Measurements from ENCODE around the gene SNRK.

Gene SNRK

GRCh38 chr3:43268636-43269035, 17.7 kb upstream of the SNRK start:
- Histone ChIP-seq H3K4me3 (ENCODE audit: insufficient read depth in 1 of 2, low read depth in 1 of 2, low read length in 2 of 2) (no peak overlapping the region), H3K4me1 (ENCODE audit: control insufficient read depth, insufficient read depth, low read depth, low read length) (no peaks in the 10 kb centered on the region), H3K27me3 (ENCODE audit: control insufficient read depth in 1 of 2, insufficient read depth in 1 of 2, low read length in 2 of 2) (peaks cover 4 to 10% of the 10 kb centered on the region in 2 experiments), H3K9me3 (ENCODE audit: control insufficient read depth, low read length) (no peaks in the 10 kb centered on the region), H2BK5ac (ENCODE audit: low read depth, low read length, poor library complexity, severe bottlenecking) (no peak overlapping the region), H3K9ac (ENCODE audit: low read length) (no peak overlapping the region), H3K4me2 (ENCODE audit: low read length, poor library complexity, severe bottlenecking) (no peak overlapping the region), H3K23ac (ENCODE audit: low read length in 2 of 2) (no peak overlapping the region), H3K36me3 (ENCODE audit: control insufficient read depth in 1 of 2, insufficient read depth in 2 of 2, low read depth in 1 of 2, low read length in 2 of 2) (no peaks in the 10 kb centered on the region), H4K8ac (ENCODE audit: low read length) (no peak overlapping the region), H3K4ac (ENCODE audit: low read depth in 1 of 2, low read length in 2 of 2) (no peak overlapping the region), H2BK12ac (ENCODE audit: low read length in 2 of 2) (no peak overlapping the region), H4K91ac (ENCODE audit: low read length) (no peak overlapping the region), H3K14ac (ENCODE audit: low read length in 2 of 2) (no peak overlapping the region), H2AK5ac (ENCODE audit: low read length, severe bottlenecking) (no peak overlapping the region), H3K18ac (ENCODE audit: low read depth in 1 of 2, low read length in 2 of 2) (no peak overlapping the region), H2BK120ac (ENCODE audit: low read depth, low read length) (no peak overlapping the region), H3K27ac (ENCODE audit: low read length, poor library complexity, severe bottlenecking) (no peak overlapping the region), H2AFZ (ENCODE audit: low read depth, low read length) (no peak overlapping the region), H3K79me1 (replicated peaks; ENCODE audit: low read length, poor library complexity, severe bottlenecking) (no peaks in the 10 kb centered on the region), H2BK15ac (ENCODE audit: low read depth, poor library complexity, severe bottlenecking) (no peak overlapping the region)
- WGBS: no CpG with 5 or more reads among the region's 1 CpG
- no peak for DNase-seq

- Histone ChIP-seq H2BK120ac (ENCODE audit: low read depth, low read length) (no peak overlapping the region), H3K27me3 (ENCODE audit: control insufficient read depth in 1 of 2, insufficient read depth in 1 of 2, low read length in 2 of 2) (peaks cover 2 to 10% of the 10 kb centered on the region in 2 experiments), H3K23ac (ENCODE audit: low read length in 2 of 2) (no peak overlapping the region), H2AK5ac (ENCODE audit: low read length, severe bottlenecking) (no peak overlapping the region), H3K4me2 (ENCODE audit: low read length, poor library complexity, severe bottlenecking) (no peak overlapping the region), H2BK5ac (ENCODE audit: low read depth, low read length, poor library complexity, severe bottlenecking) (no peak overlapping the region), H4K91ac (ENCODE audit: low read length) (no peak overlapping the region), H3K4me3 (ENCODE audit: insufficient read depth in 1 of 2, low read depth in 1 of 2, low read length in 2 of 2) (no peak overlapping the region), H3K79me1 (replicated peaks; ENCODE audit: low read length, poor library complexity, severe bottlenecking) (no peaks in the 10 kb centered on the region), H3K18ac (ENCODE audit: low read depth in 1 of 2, low read length in 2 of 2) (no peak overlapping the region), H3K9me3 (ENCODE audit: control insufficient read depth, low read length) (no peaks in the 10 kb centered on the region), H3K27ac (ENCODE audit: low read length, poor library complexity, severe bottlenecking) (no peak overlapping the region), H3K36me3 (ENCODE audit: control insufficient read depth in 1 of 2, insufficient read depth in 2 of 2, low read depth in 1 of 2, low read length in 2 of 2) (no peaks in the 10 kb centered on the region), H4K8ac (ENCODE audit: low read length) (no peak overlapping the region), H2BK12ac (ENCODE audit: low read length in 2 of 2) (no peak overlapping the region), H3K4me1 (ENCODE audit: control insufficient read depth, insufficient read depth, low read depth, low read length) (no peaks in the 10 kb centered on the region), H2AFZ (ENCODE audit: low read depth, low read length) (no peak overlapping the region), H3K4ac (ENCODE audit: low read depth in 1 of 2, low read length in 2 of 2) (no peak overlapping the region), H3K14ac (ENCODE audit: low read length in 2 of 2) (no peak overlapping the region), H3K9ac (ENCODE audit: low read length) (no peak overlapping the region), H2BK15ac (ENCODE audit: low read depth, poor library complexity, severe bottlenecking) (no peak overlapping the region)
- no peak for DNase-seq
- 96% methylated on average over 2 of the region's 2 CpGs for WGBS
Measured at GRCh38 chr3:43270078-43270477, 16.3 kb upstream of the SNRK start.

DNA sequence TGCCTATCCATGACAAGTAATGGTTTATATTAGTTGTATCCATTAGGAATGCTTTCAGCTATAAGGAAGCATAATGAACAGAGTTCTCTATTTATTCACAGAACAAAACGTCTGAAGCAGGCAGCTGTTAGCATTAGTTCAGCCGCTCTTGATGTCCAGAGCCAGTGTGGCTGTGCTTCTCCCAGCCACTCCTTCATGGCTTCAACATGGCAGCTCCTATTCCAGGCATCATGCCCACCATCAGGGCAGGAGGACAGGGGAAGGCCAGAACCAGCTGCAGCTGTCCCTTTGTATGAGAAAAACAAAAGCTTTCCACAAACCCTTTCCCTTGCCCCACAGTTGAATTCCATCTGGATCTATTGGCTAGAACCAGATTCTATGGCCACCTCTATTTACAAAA, 12.9 kb upstream of the SNRK start:
- DNase-seq: no peak
- Histone ChIP-seq H3K18ac (ENCODE audit: low read depth in 1 of 2, low read length in 2 of 2) (no peak overlapping the region), H3K4me2 (ENCODE audit: low read length, poor library complexity, severe bottlenecking) (no peak overlapping the region), H3K14ac (ENCODE audit: low read length in 2 of 2) (no peak overlapping the region), H3K27me3 (ENCODE audit: control insufficient read depth in 1 of 2, insufficient read depth in 1 of 2, low read length in 2 of 2) (peaks cover 0 to 10% of the 10 kb centered on the region in 2 experiments), H2BK12ac (ENCODE audit: low read length in 2 of 2) (no peak overlapping the region), H4K91ac (ENCODE audit: low read length) (no peak overlapping the region), H4K8ac (ENCODE audit: low read length) (no peak overlapping the region), H3K9ac (ENCODE audit: low read length) (no peak overlapping the region), H3K36me3 (ENCODE audit: control insufficient read depth in 1 of 2, insufficient read depth in 2 of 2, low read depth in 1 of 2, low read length in 2 of 2) (no peaks in the 10 kb centered on the region), H2BK15ac (ENCODE audit: low read depth, poor library complexity, severe bottlenecking) (no peak overlapping the region), H3K4ac (ENCODE audit: low read depth in 1 of 2, low read length in 2 of 2) (no peak overlapping the region), H2BK5ac (ENCODE audit: low read depth, low read length, poor library complexity, severe bottlenecking) (no peak overlapping the region), H3K9me3 (ENCODE audit: control insufficient read depth, low read length) (no peaks in the 10 kb centered on the region), H3K4me1 (ENCODE audit: control insufficient read depth, insufficient read depth, low read depth, low read length) (no peaks in the 10 kb centered on the region), H3K4me3 (ENCODE audit: insufficient read depth in 1 of 2, low read depth in 1 of 2, low read length in 2 of 2) (no peak overlapping the region), H2AK5ac (ENCODE audit: low read length, severe bottlenecking) (no peak overlapping the region), H2BK120ac (ENCODE audit: low read depth, low read length) (no peak overlapping the region), H3K23ac (ENCODE audit: low read length in 2 of 2) (peak overlapping the region in 1 of 2 experiments; percentile 30), H3K79me1 (replicated peaks; ENCODE audit: low read length, poor library complexity, severe bottlenecking) (no peaks in the 10 kb centered on the region), H3K27ac (ENCODE audit: low read length, poor library complexity, severe bottlenecking) (no peak overlapping the region), H2AFZ (ENCODE audit: low read depth, low read length) (no peak overlapping the region)
- 77% methylated on average over 2 of the region's 2 CpGs for WGBS

GRCh38 chr3:43279082-43279481, 7.3 kb upstream of the SNRK start:
- no peak overlapping the region for H3K4ac ChIP-seq (ENCODE audit: low read depth in 1 of 2, low read length in 2 of 2)
- no peak overlapping the region for H3K27ac ChIP-seq (ENCODE audit: low read length, poor library complexity, severe bottlenecking)
- no peak overlapping the region for H2BK12ac ChIP-seq (ENCODE audit: low read length in 2 of 2)
- no peaks in the 10 kb centered on the region for H3K36me3 ChIP-seq (ENCODE audit: control insufficient read depth in 1 of 2, insufficient read depth in 2 of 2, low read depth in 1 of 2, low read length in 2 of 2)
- no peaks in the 10 kb centered on the region for H3K79me1 ChIP-seq (replicated peaks; ENCODE audit: low read length, poor library complexity, severe bottlenecking)
- no peak overlapping the region for H3K4me3 ChIP-seq (ENCODE audit: insufficient read depth in 1 of 2, low read depth in 1 of 2, low read length in 2 of 2)
- no peak overlapping the region for H3K4me2 ChIP-seq (ENCODE audit: low read length, poor library complexity, severe bottlenecking)
- H3K23ac ChIP-seq (ENCODE audit: low read length in 2 of 2): no peak overlapping the region
- no peak overlapping the region for H3K18ac ChIP-seq (ENCODE audit: low read depth in 1 of 2, low read length in 2 of 2)
- no peak overlapping the region for H2BK120ac ChIP-seq (ENCODE audit: low read depth, low read length)
- no peak overlapping the region for H3K14ac ChIP-seq (ENCODE audit: low read length in 2 of 2)
- DNase-seq: no peak
- H3K27me3 ChIP-seq (ENCODE audit: control insufficient read depth in 1 of 2, insufficient read depth in 1 of 2, low read length in 2 of 2): peaks cover 5 to 14% of the 10 kb centered on the region in 2 experiments
- H3K9me3 ChIP-seq (ENCODE audit: control insufficient read depth, low read length): no peaks in the 10 kb centered on the region
- no peak overlapping the region for H2AK5ac ChIP-seq (ENCODE audit: low read length, severe bottlenecking)
- H4K91ac ChIP-seq (ENCODE audit: low read length): no peak overlapping the region
- H4K8ac ChIP-seq (ENCODE audit: low read length): no peak overlapping the region
- H2AFZ ChIP-seq (ENCODE audit: low read depth, low read length): no peak overlapping the region
- H3K4me1 ChIP-seq (ENCODE audit: control insufficient read depth, insufficient read depth, low read depth, low read length): no peaks in the 10 kb centered on the region
- H2BK15ac ChIP-seq (ENCODE audit: low read depth, poor library complexity, severe bottlenecking): no peak overlapping the region
- H2BK5ac ChIP-seq (ENCODE audit: low read depth, low read length, poor library complexity, severe bottlenecking): no peak overlapping the region
- H3K9ac ChIP-seq (ENCODE audit: low read length): no peak overlapping the region

All from mesenchymal stem cell (in vitro differentiated cells and primary cell).